GM18870 (cell line): Measurements from ENCODE around the gene BDKRB2.

Source experiments
- ATAC-seq: cut with Tn5 transposase; IDR thresholded peaks from one replicate; pipeline ENCODE4 v1.9.1; 2021; ENCODE audit warnings: moderate library complexity; ENCODE audit not compliant: unreplicated experiment

The BDKRB2 gene

GRCh38 chr14:96197969-96198368 is 6.7 kb upstream of the BDKRB2 start:
- ATAC-seq: no peak

- ATAC-seq: no peak
Observed at GRCh38 chr14:96198430-96199130, 6.1 kb upstream of the BDKRB2 start.

GRCh38 chr14:96201157-96201556 is 3.5 kb upstream of the BDKRB2 start:
- ATAC-seq: no peak

GRCh38 chr14:96201965-96202364 is 2.7 kb upstream of the BDKRB2 start:
- no peak for ATAC-seq

- no peak for ATAC-seq
Observed at GRCh38 chr14:96202441-96203094, 2.1 kb upstream of the BDKRB2 start.

GRCh38 chr14:96203116-96203515 is 1.5 kb upstream of the BDKRB2 start:
- no peak for ATAC-seq

GRCh38 chr14:96203635-96204034 is 1.0 kb upstream of the BDKRB2 start:
- no peak for ATAC-seq

- ATAC-seq: no peak
Observed at GRCh38 chr14:96205059-96205977, 679 bp downstream of the BDKRB2 start.

GRCh38 chr14:96205978-96206360 is 1.3 kb downstream of the BDKRB2 start:
- ATAC-seq: no peak

- no peak for ATAC-seq
Observed at GRCh38 chr14:96206461-96206860, 1.8 kb downstream of the BDKRB2 start.

GRCh38 chr14:96207686-96208085 is 3.0 kb downstream of the BDKRB2 start:
- no peak for ATAC-seq

- ATAC-seq: no peak
Observed at GRCh38 chr14:96208739-96209138, 4.1 kb downstream of the BDKRB2 start.

- no peak for ATAC-seq
Observed at GRCh38 chr14:96212140-96212539, 7.5 kb downstream of the BDKRB2 start.

- no peak for ATAC-seq
Observed at GRCh38 chr14:96212896-96213295, 8.3 kb downstream of the BDKRB2 start.

- no peak for ATAC-seq
Observed at GRCh38 chr14:96213871-96214465, 9.3 kb downstream of the BDKRB2 start.

- no peak for ATAC-seq
Observed at GRCh38 chr14:96214793-96215192, 10.2 kb downstream of the BDKRB2 start.

GRCh38 chr14:96215452-96216244 is 11.0 kb downstream of the BDKRB2 start:
- no peak for ATAC-seq

- ATAC-seq: no peak
Observed at GRCh38 chr14:96216627-96217026, 12.0 kb downstream of the BDKRB2 start.

- ATAC-seq: no peak
Observed at GRCh38 chr14:96217376-96217913, 12.8 kb downstream of the BDKRB2 start.

GRCh38 chr14:96221109-96221650 is 16.5 kb downstream of the BDKRB2 start:
- no peak for ATAC-seq
